ENCODE data around the gene DDX23. TPM values are rescaled to one million over a fixed set of nuclear protein-coding genes. Genes with fewer than 3 reads are reported as not detected.

Gene DDX23
- total RNA-seq, 1 experiment from 2014 or later: 102 TPM

- CTCF ChIA-PET: no interaction called here
These were observed 72.1 kb downstream of the DDX23 start for GRCh38 chr12:48779869-48780268.

More at GRCh38 chr12:48779869-48780268, 72.1 kb downstream of the DDX23 start:
- DNase-seq: no peak
- no peak for TF ChIP-seq EZH2phosphoT487 (IDR thresholded peaks at IDR 0.05; ENCODE audit: borderline replicate concordance, low read length)
- Histone ChIP-seq H3K79me2 (ENCODE audit: low read length) (peaks cover 12% of the 10 kb centered on the region; the same call in 1 of the 2 replicates), H3K4me3 (ENCODE audit: low read length) (no peak overlapping the region), H4K20me1 (ENCODE audit: low read length) (no peaks in the 10 kb centered on the region), H2AFZ (ENCODE audit: low read length) (no peak overlapping the region), H3K9me2 (replicated peaks; ENCODE audit: low read length) (no peaks in the 10 kb centered on the region), H3K9ac (ENCODE audit: low read length) (no peak overlapping the region), H3K4me1 (ENCODE audit: insufficient read depth, low read length) (peaks cover 17% of the 10 kb centered on the region), H3K36me3 (ENCODE audit: low read depth, low read length) (no peaks in the 10 kb centered on the region), H3K27me3 (ENCODE audit: low read length) (no peaks in the 10 kb centered on the region), H3K9me3 (ENCODE audit: low read length) (no peaks in the 10 kb centered on the region), H3K27ac (ENCODE audit: low read length) (no peak overlapping the region), H3K4me2 (ENCODE audit: low read length) (no peak overlapping the region), H3F3A (ENCODE audit: low read length, unreplicated experiment) (no peaks in the 10 kb centered on the region)
- no peak for ATAC-seq
- intact Hi-C loops (cut with micrococcal nuclease): no loop called here
- POLR2A ChIA-PET (ENCODE audit: unreplicated experiment): no interaction called here
- BruUV-seq (replicated peaks): no TSS peak

Other genes with a start within 250 kb of the DDX23 start
- 33.3 and 33.4 TPM in 2 replicates for gene KANSL2, start 169.9 kb downstream of the DDX23 start, total RNA-seq (2014; rRNA removed)
- gene CCNT1, start 135.5 kb downstream of the DDX23 start, total RNA-seq (2014; rRNA removed): 15.1 and 20.7 TPM in 2 replicates
- 19.0 and 24.4 TPM in 2 replicates for gene ADCY6, start 63.1 kb downstream of the DDX23 start, total RNA-seq (2014; rRNA removed)
- 21.4 and 32.9 TPM in 2 replicates for gene CACNB3, start 33.7 kb downstream of the DDX23 start, total RNA-seq (2014; rRNA removed)
- gene RND1, start 13.7 kb upstream of the DDX23 start, total RNA-seq (2014; rRNA removed): 7.6 and 8.3 TPM in 2 replicates
- 9.7 and 16.4 TPM in 2 replicates for gene FKBP11, start 73.3 kb upstream of the DDX23 start, total RNA-seq (2014; rRNA removed)
- gene ARF3, start 105.3 kb upstream of the DDX23 start, total RNA-seq (2014; rRNA removed): 85.5 and 93.0 TPM in 2 replicates
- gene WNT10B, start 119.6 kb upstream of the DDX23 start, total RNA-seq (2014; rRNA removed): 3.7 and 7.4 TPM in 2 replicates
- not detected in 2 replicates for gene WNT1, start 126.2 kb upstream of the DDX23 start, total RNA-seq (2014; rRNA removed)
- gene DDN, start 147.2 kb upstream of the DDX23 start, total RNA-seq (2014; rRNA removed): 3.5 and 5.6 TPM in 2 replicates
- gene PRKAG1, start 166.6 kb upstream of the DDX23 start, total RNA-seq (2014; rRNA removed): 62.1 and 66.5 TPM in 2 replicates
- 41.9 and 51.7 TPM in 2 replicates for gene KMT2D, start 208.6 kb upstream of the DDX23 start, total RNA-seq (2014; rRNA removed)
- 4.2 and 5.0 TPM in 2 replicates for gene RHEBL1, start 217.8 kb upstream of the DDX23 start, total RNA-seq (2014; rRNA removed)
- 0.04 and 0.23 TPM in 2 replicates for gene DHH, start 242.6 kb upstream of the DDX23 start, total RNA-seq (2014; rRNA removed)